Neuronal stem cell (in vitro differentiated cells): ENCODE results near the gene PRLHR.

Experiments
- DNase-seq: peaks from one replicate; pipeline ENCODE4 v3.0.0-alpha.2; 2013; ENCODE audit warnings: low spot score
- H2AFZ ChIP-seq: one replicate; pipeline ENCODE4 v1.6.1; 2013; ENCODE audit warnings: mild to moderate bottlenecking, low read length, inconsistent platforms
- H2AK5ac ChIP-seq: 2 replicates; pipeline ENCODE4 v1.6.1; 2013; ENCODE audit warnings: low read depth, mild to moderate bottlenecking, inconsistent platforms, low read length, moderate library complexity, mixed read lengths
- H2BK120ac ChIP-seq: 2 replicates; pipeline ENCODE4 v1.6.1; 2013; ENCODE audit warnings: low read depth, mild to moderate bottlenecking, inconsistent platforms, low read length, moderate library complexity, mixed read lengths
- H2BK12ac ChIP-seq: one replicate; pipeline ENCODE4 v1.6.1; 2013; ENCODE audit warnings: low read length, inconsistent platforms
- H2BK15ac ChIP-seq: 2 replicates; pipeline ENCODE4 v1.6.1; 2013; ENCODE audit warnings: mild to moderate bottlenecking, low read length, inconsistent platforms, mixed read lengths
- H2BK5ac ChIP-seq: one replicate; pipeline ENCODE4 v1.6.1; 2013; ENCODE audit warnings: inconsistent platforms, mild to moderate bottlenecking, low read length, moderate library complexity
- H3K14ac ChIP-seq: one replicate; pipeline ENCODE4 v1.6.1; 2013; ENCODE audit warnings: low read length, inconsistent platforms
- H3K18ac ChIP-seq: 2 replicates; pipeline ENCODE4 v1.6.1; 2013; ENCODE audit warnings: low read length, inconsistent platforms
- H3K23ac ChIP-seq: 2 replicates; pipeline ENCODE4 v1.6.1; 2013; ENCODE audit warnings: low read depth, mild to moderate bottlenecking, mixed read lengths, low read length, inconsistent platforms; ENCODE audit not compliant: poor library complexity
- H3K27ac ChIP-seq: replicated peaks from 3 replicates; pipeline ENCODE4 v1.5.1; 2013; ENCODE audit warnings: low read length, inconsistent platforms
- H3K27me3 ChIP-seq, 3 experiments: 2 replicates each; pipeline ENCODE4 v1.6.1; 2013; ENCODE audit warnings: low read length in 3 of 3, mild to moderate bottlenecking in 2 of 3, inconsistent platforms in 1 of 3, low read depth in 1 of 3, mixed read lengths in 1 of 3, moderate library complexity in 1 of 3; ENCODE audit not compliant: control insufficient read depth in 3 of 3, insufficient read depth in 3 of 3
- H3K36me3 ChIP-seq, 2 donors: replicated peaks in 1 of 2; 2 replicates each; pipeline ENCODE4 v1.6.1; 2013; ENCODE audit warnings: low read length in 2 of 2; ENCODE audit not compliant: control insufficient read depth in 2 of 2, insufficient read depth in 2 of 2
- H3K4ac ChIP-seq: 2 replicates; pipeline ENCODE4 v1.6.1; 2013; ENCODE audit warnings: inconsistent platforms, mild to moderate bottlenecking, low read length, moderate library complexity
- H3K4me1 ChIP-seq, 2 donors: 1 replicate in 1 of 2; 2 replicates in 1 of 2; pipeline ENCODE4 v1.6.1; 2013; ENCODE audit warnings: low read length in 2 of 2, low read depth in 1 of 2; ENCODE audit not compliant: control insufficient read depth in 2 of 2, insufficient read depth in 1 of 2
- H3K4me2 ChIP-seq: one replicate; pipeline ENCODE4 v1.6.1; 2013; ENCODE audit warnings: mild to moderate bottlenecking, low read length, inconsistent platforms; ENCODE audit not compliant: insufficient read depth, poor library complexity, severe bottlenecking
- H3K4me3 ChIP-seq, 2 donors: 2 replicates each; pipeline ENCODE4 v1.5.1; 2013; ENCODE audit warnings: low read length in 2 of 2, mild to moderate bottlenecking in 2 of 2, inconsistent platforms in 1 of 2, moderate library complexity in 1 of 2
- H3K79me1 ChIP-seq: one replicate; pipeline ENCODE4 v1.6.1; 2013; ENCODE audit warnings: low read depth, mild to moderate bottlenecking, inconsistent platforms, low read length, moderate library complexity
- H3K9ac ChIP-seq: one replicate; pipeline ENCODE4 v1.6.1; 2013; ENCODE audit warnings: mild to moderate bottlenecking, low read depth, low read length, inconsistent platforms; ENCODE audit not compliant: poor library complexity
- H3K9me3 ChIP-seq, 2 donors: replicated peaks in 1 of 2; 2 replicates each; pipeline versions ENCODE3 to v1.6.1; 2013; ENCODE audit warnings: low read length in 2 of 2, mild to moderate bottlenecking in 2 of 2, inconsistent platforms in 1 of 2, low read depth in 1 of 2, mixed read lengths in 1 of 2, moderate library complexity in 1 of 2; ENCODE audit not compliant: control insufficient read depth in 2 of 2, insufficient read depth in 1 of 2
- H4K8ac ChIP-seq: one replicate; pipeline ENCODE4 v1.6.1; 2013; ENCODE audit warnings: low read depth, mild to moderate bottlenecking, inconsistent platforms, low read length, moderate library complexity
- H4K91ac ChIP-seq: one replicate; pipeline ENCODE4 v1.6.1; 2013; ENCODE audit warnings: low read length, low read depth, mild to moderate bottlenecking, inconsistent platforms; ENCODE audit not compliant: poor library complexity
- WGBS, 2 donors: extraction: QIAGEN DNeasy Blood & Tissue Kit; methylation state at CpG; one replicate each; pipeline ENCODE4 v1.1.7; 2013; ENCODE audit warnings: missing lambda C conversion rate in 2 of 2, mixed read lengths in 1 of 2; ENCODE audit not compliant: insufficient read length in 2 of 2, insufficient replicate concordance in 1 of 2; ENCODE audit errors: extremely low coverage in 2 of 2; 5-methylcytosine and 5-hydroxymethylcytosine counted together

The PRLHR gene

DNA sequence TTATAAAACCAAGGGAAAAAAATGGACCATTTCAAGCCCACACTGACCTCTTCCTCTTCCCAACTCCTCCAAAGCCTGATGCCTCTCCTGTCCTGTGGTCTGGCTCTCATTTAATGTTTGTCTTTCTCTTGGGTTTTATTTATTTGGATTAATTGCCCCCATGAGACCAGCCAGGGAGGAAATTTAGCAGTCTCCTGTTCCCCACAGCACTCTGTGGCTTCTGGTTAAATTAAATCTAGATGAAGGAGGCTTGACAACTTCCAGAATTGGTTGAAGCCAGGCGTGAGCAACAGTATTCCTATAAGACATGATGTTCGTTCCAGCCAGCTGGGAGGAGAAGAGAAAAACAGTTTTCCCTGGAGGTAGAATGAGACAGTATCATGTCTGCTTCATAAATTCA lies 15.1 kb upstream of the PRLHR start:
- Histone ChIP-seq H3K23ac (no peak overlapping the region), H3K9ac (no peak overlapping the region), H3K4me2 (no peak overlapping the region), H3K36me3 (no peaks in the 10 kb centered on the region), H3K27me3 (peaks cover 0 to 14% (median 0%) of the 10 kb centered on the region in 3 experiments), H2BK5ac (no peak overlapping the region), H3K14ac (no peak overlapping the region), H3K79me1 (no peaks in the 10 kb centered on the region), H3K27ac (no peak overlapping the region), H2BK15ac (no peak overlapping the region), H3K4me3 (no peak overlapping the region), H4K91ac (no peak overlapping the region), H3K4me1 (no peaks in the 10 kb centered on the region), H2BK120ac (no peak overlapping the region), H3K9me3 (peaks cover 0 to 2% of the 10 kb centered on the region in 2 donors), H4K8ac (no peak overlapping the region), H3K18ac (no peak overlapping the region), H2BK12ac (no peak overlapping the region), H3K4ac (no peak overlapping the region), H2AFZ (no peak overlapping the region), H2AK5ac (no peak overlapping the region)
- DNase-seq: no peak
- no CpG with 5 or more reads among the region's 2 CpGs for WGBS, 2 donors

DNA sequence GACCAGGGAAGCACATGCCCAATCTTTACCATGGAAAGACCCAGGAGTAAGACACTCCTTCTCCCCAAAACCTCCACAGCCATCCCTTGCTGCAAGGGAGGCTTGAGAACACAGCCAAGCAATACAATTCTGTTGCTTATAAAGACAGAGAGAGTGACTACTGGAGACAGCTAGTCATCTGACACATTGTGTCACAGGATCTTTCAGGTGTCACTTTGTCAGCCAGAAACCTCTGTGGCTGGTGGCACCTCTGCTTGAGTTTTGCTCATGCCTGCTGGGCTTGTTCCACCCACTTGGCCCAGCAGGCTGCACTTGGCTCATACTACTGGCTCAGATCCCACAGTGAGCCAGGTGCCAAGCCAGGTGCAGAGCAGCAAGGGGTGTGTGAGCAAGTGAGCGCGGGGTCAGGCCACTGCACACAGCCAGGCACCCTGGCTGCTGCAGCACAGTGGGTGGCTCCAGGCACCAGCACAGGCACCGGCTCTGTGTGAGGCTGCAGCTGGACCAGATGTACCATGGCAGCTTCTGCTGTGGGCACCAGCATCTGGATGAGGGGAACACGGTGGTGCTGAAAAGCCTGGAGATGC lies 12.4 kb upstream of the PRLHR start:
- H3K9ac ChIP-seq: no peak overlapping the region
- H3K23ac ChIP-seq: peak overlapping the region; percentile 61
- peaks cover 0 to 2% of the 10 kb centered on the region in 2 donors for H3K9me3 ChIP-seq
- no peak overlapping the region for H2BK5ac ChIP-seq
- no peak overlapping the region for H2BK15ac ChIP-seq
- no peak overlapping the region for H3K4ac ChIP-seq
- no peak overlapping the region for H2BK12ac ChIP-seq
- no peaks in the 10 kb centered on the region for H3K79me1 ChIP-seq
- peaks cover 0 to 26% (median 0%) of the 10 kb centered on the region in 3 experiments for H3K27me3 ChIP-seq
- no peak for DNase-seq
- H3K4me3 ChIP-seq: no peak overlapping the region
- no CpG with 5 or more reads among the region's 4 CpGs for WGBS, 2 donors
- peak overlapping the region; percentile 66 for H4K91ac ChIP-seq
- no peaks in the 10 kb centered on the region for H3K4me1 ChIP-seq
- no peak overlapping the region for H2AK5ac ChIP-seq
- no peak overlapping the region for H3K27ac ChIP-seq
- no peak overlapping the region for H3K14ac ChIP-seq
- peak overlapping the region; percentile 23 for H2BK120ac ChIP-seq
- no peaks in the 10 kb centered on the region for H3K36me3 ChIP-seq
- no peak overlapping the region for H4K8ac ChIP-seq
- H3K18ac ChIP-seq: peak overlapping the region; percentile 67
- H2AFZ ChIP-seq: no peak overlapping the region
- no peak overlapping the region for H3K4me2 ChIP-seq

DNA sequence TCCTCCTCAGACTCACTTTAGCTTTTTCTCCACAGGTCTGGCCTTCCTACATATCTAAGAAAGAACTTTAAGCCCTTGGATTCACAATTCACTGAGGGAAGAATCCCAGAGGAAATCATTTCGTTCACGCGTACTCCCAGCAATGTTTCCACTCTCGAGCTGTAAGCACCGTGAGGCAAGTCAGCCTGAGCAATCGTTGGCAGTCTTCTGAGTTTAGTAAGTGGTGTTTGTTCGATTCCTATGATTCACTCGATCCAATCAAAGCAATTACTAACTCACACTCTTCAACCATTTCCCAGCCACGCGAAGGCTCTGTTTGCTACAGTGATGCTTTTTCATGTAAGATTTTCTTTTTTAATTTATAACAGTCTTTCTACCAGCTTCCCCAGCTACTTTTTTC lies 10.2 kb upstream of the PRLHR start:
- no peak overlapping the region for H3K9ac ChIP-seq
- no peak overlapping the region for H2BK15ac ChIP-seq
- no peak overlapping the region for H3K4ac ChIP-seq
- no peak overlapping the region for H4K91ac ChIP-seq
- no peak overlapping the region for H2AK5ac ChIP-seq
- H3K4me1 ChIP-seq: no peaks in the 10 kb centered on the region
- H4K8ac ChIP-seq: no peak overlapping the region
- peaks cover 0 to 26% (median 0%) of the 10 kb centered on the region in 3 experiments for H3K27me3 ChIP-seq
- WGBS, 2 donors: no CpG with 5 or more reads among the region's 10 CpGs
- no peak overlapping the region for H3K23ac ChIP-seq
- no peak for DNase-seq
- H3K9me3 ChIP-seq: peaks cover 0 to 2% of the 10 kb centered on the region in 2 donors
- no peak overlapping the region for H2BK5ac ChIP-seq
- no peaks in the 10 kb centered on the region for H3K79me1 ChIP-seq
- no peaks in the 10 kb centered on the region for H3K36me3 ChIP-seq
- no peak overlapping the region for H3K4me3 ChIP-seq
- no peak overlapping the region for H2BK120ac ChIP-seq
- no peak overlapping the region for H3K14ac ChIP-seq
- H3K27ac ChIP-seq: no peak overlapping the region
- no peak overlapping the region for H3K18ac ChIP-seq
- no peak overlapping the region for H3K4me2 ChIP-seq
- no peak overlapping the region for H2BK12ac ChIP-seq
- H2AFZ ChIP-seq: no peak overlapping the region

DNA sequence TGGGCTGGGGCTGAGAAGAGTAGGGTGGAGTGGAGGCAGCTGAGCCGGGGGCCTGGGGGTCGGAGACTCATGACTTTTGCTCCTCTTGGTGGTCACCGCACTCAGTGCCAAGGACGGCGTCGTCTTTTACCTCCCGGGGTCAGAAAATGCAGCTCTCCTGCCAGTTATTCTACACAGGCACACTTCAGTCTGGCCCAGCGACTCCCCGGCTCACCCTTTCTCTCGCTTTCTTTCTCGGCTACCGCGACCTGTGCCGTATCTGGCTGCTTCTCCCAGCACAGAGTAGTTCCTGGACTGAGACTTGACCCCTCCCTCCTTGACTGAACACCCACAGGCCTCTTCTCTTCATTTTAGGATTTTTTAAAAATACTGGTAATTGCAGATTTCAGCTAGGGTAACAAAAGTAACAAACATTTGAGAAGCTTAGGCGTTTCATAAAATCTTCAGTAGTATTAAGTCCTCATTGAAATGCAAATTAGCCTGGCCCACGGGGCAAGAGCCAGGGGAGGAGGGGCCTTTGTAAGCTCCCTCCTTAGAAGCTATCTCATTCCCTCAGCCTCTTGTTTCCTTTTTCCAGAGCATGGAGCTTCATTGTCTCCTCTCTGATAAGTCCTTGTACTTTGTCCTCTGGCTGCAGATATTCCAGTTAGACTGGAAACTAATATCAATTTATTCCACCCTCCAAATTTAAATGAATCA lies 1.1 kb upstream of the PRLHR start:
- Histone ChIP-seq H3K27ac (no peak overlapping the region), H3K4me1 (peaks cover 0 to 19% of the 10 kb centered on the region in 2 donors), H3K4me2 (peak overlapping the region; percentile 63), H2BK15ac (no peak overlapping the region), H4K91ac (no peak overlapping the region), H3K14ac (no peak overlapping the region), H3K4ac (no peak overlapping the region), H2BK5ac (no peak overlapping the region), H3K36me3 (no peaks in the 10 kb centered on the region), H3K4me3 (no peak overlapping the region), H3K9ac (no peak overlapping the region), H2BK120ac (no peak overlapping the region), H3K79me1 (peaks cover 7% of the 10 kb centered on the region), H3K9me3 (peaks cover 0 to 4% of the 10 kb centered on the region in 2 donors), H2BK12ac (no peak overlapping the region), H3K23ac (no peak overlapping the region), H2AK5ac (no peak overlapping the region), H3K18ac (no peak overlapping the region), H2AFZ (no peak overlapping the region), H3K27me3 (peaks cover 16 to 47% (median 27%) of the 10 kb centered on the region in 3 experiments), H4K8ac (no peak overlapping the region)
- DNase-seq: peak; percentile 24
- WGBS, 2 donors: no CpG with 5 or more reads among the region's 16 CpGs
